Common myeloid progenitor, CD34-positive (primary cell): Measurements from ENCODE around the gene ADAM12.

Experiments
- CTCF ChIA-PET: fragments of 350-600 bp; sonication (Branson Sonifier 250); formaldehyde crosslinking; loops from one replicate; lab custom pipeline; 2021; ENCODE audit warnings: antibody characterized with exemption; lab: Charles Lee
- POLR2A ChIA-PET: fragments of 350-600 bp; sonication (Branson Sonifier 250); formaldehyde crosslinking; loops from one replicate; lab custom pipeline; 2021; ENCODE audit warnings: antibody characterized with exemption; lab: Charles Lee
- DNase-seq, 3 donors: peaks; one replicate each; pipeline versions ENCODE4 v3.0.0 to v3.0.0-alpha.2; 2013
- H3K27ac ChIP-seq, 2 experiments: 1 replicate in 1 of 2; 2 replicates in 1 of 2; pipeline ENCODE4 v1.7.0; 2013; ENCODE audit warnings: inconsistent platforms in 2 of 2, low read length in 2 of 2, mild to moderate bottlenecking in 2 of 2, low read depth in 1 of 2, moderate library complexity in 1 of 2; ENCODE audit not compliant: severe bottlenecking in 2 of 2, insufficient read depth in 1 of 2, poor library complexity in 1 of 2
- H3K27me3 ChIP-seq, 5 experiments: replicated peaks in 2 of 5; 1 replicate in 3 of 5; 2 replicates in 2 of 5; pipeline versions ENCODE4 v1.6.1 to v1.7.0; 2013; ENCODE audit warnings: low read length in 4 of 5, mild to moderate bottlenecking in 2 of 5, moderate library complexity in 2 of 5, inconsistent platforms in 1 of 5; ENCODE audit not compliant: insufficient read depth in 5 of 5, control insufficient read depth in 4 of 5
- H3K36me3 ChIP-seq, 4 experiments: 1 replicate in 2 of 4; 2 replicates in 2 of 4; pipeline versions ENCODE4 v1.6.1 to v1.7.0; 2013; ENCODE audit warnings: low read length in 3 of 4, control low read depth in 1 of 4, mild to moderate bottlenecking in 1 of 4; ENCODE audit not compliant: control insufficient read depth in 4 of 4, insufficient read depth in 4 of 4
- H3K4me1 ChIP-seq, 4 experiments: 1 replicate in 3 of 4; 2 replicates in 1 of 4; pipeline versions ENCODE4 v1.6.1 to v1.7.1; 2013; ENCODE audit warnings: low read length in 3 of 4, mild to moderate bottlenecking in 3 of 4, control low read depth in 1 of 4, inconsistent platforms in 1 of 4, moderate library complexity in 1 of 4; ENCODE audit not compliant: control insufficient read depth in 4 of 4, insufficient read depth in 4 of 4; ENCODE audit errors: control extremely low read depth in 1 of 4
- H3K4me3 ChIP-seq, 7 experiments: 1 replicate in 4 of 7; 2 replicates in 3 of 7; pipeline versions ENCODE4 v1.5.1 to v1.7.0; 2013; ENCODE audit warnings: mild to moderate bottlenecking in 7 of 7, low read length in 6 of 7, moderate library complexity in 6 of 7, inconsistent platforms in 2 of 7, low read depth in 2 of 7, control low read depth in 1 of 7; ENCODE audit not compliant: insufficient read depth in 4 of 7, control insufficient read depth in 1 of 7; ENCODE audit errors: extremely low read depth in 1 of 7
- H3K9me3 ChIP-seq, 5 experiments: 1 replicate in 4 of 5; 2 replicates in 1 of 5; pipeline versions ENCODE4 v1.6.1 to v1.7.1; 2013; ENCODE audit warnings: low read length in 4 of 5, mild to moderate bottlenecking in 2 of 5, inconsistent platforms in 1 of 5, low read depth in 1 of 5, moderate library complexity in 1 of 5; ENCODE audit not compliant: control insufficient read depth in 4 of 5, insufficient read depth in 2 of 5; ENCODE audit errors: control extremely low read depth in 1 of 5
- WGBS: methylation state at CpG from one replicate; pipeline ENCODE4 v1.1.5; 2013; ENCODE audit not compliant: insufficient coverage; 5-methylcytosine and 5-hydroxymethylcytosine counted together

The ADAM12 gene

DNA sequence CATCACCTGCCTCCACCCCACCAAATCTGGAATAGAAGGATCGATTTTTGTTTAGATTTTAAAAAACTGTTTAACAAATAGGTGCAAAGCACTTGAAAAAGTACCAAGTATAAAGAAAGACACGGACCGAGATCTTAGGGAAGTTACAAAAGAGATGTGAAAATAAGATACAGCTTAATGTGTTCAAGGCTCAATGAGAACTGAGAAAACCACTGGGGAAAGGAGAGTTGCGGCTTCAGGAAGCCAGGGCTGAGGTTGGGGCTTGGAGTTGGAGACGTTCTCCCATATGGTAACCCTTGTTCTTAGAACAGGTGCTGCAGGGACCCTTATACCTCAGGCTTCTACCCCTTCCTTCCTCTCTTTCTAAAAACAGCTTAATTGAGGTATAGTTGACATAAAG, 351.8 kb downstream of the ADAM12 start:
- Histone ChIP-seq H3K4me1 (peaks cover 0 to 14% (median 8%) of the 10 kb centered on the region in 4 experiments), H3K4me3 (no peak overlapping the region), H3K27ac (no peak overlapping the region), H3K36me3 (no peaks in the 10 kb centered on the region), H3K9me3 (peaks cover 0 to 10% (median 3%) of the 10 kb centered on the region in 5 experiments), H3K27me3 (peaks cover 0 to 2% (median 0%) of the 10 kb centered on the region in 5 experiments)
- CTCF ChIA-PET: interaction anchor here (1.4 to 2.3 kb wide), 2 partner anchors 10 to 54 kb away, joined by 3 to 5 read pairs; no protein-coding TSS in a partner anchor
- 0% methylated on average over 2 of the region's 5 CpGs for WGBS
- POLR2A ChIA-PET: no interaction called here
- DNase-seq: peak in 2 of 3 donors; percentile 24 to 33

DNA sequence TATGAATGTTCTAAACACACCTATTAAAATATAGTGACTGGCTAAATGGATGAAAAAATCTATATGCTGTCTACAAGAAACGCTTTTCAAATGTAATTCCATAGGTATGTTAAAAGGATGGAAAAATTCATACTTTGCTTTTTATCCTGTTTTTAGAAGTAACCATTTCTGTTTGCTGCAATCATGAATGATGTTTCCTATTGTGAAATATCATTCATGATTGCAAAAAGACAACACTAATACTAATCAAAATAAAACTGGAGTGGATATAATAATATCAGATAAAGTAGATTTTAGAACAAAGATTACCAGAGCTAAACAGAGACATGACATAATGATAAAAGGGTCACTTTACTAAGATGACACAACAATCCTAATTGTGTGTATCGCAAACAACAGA, 353.7 kb downstream of the ADAM12 start:
- Histone ChIP-seq H3K36me3 (no peaks in the 10 kb centered on the region), H3K9me3 (peaks cover 0 to 10% (median 3%) of the 10 kb centered on the region in 5 experiments), H3K4me1 (peaks cover 0 to 7% (median 1%) of the 10 kb centered on the region in 4 experiments), H3K27ac (no peak overlapping the region), H3K4me3 (no peak overlapping the region), H3K27me3 (peaks cover 0 to 2% (median 0%) of the 10 kb centered on the region in 5 experiments)
- 100% methylated on average over 1 of the region's 2 CpGs for WGBS
- CTCF ChIA-PET: no interaction called here
- DNase-seq: no peak
- POLR2A ChIA-PET: no interaction called here

DNA sequence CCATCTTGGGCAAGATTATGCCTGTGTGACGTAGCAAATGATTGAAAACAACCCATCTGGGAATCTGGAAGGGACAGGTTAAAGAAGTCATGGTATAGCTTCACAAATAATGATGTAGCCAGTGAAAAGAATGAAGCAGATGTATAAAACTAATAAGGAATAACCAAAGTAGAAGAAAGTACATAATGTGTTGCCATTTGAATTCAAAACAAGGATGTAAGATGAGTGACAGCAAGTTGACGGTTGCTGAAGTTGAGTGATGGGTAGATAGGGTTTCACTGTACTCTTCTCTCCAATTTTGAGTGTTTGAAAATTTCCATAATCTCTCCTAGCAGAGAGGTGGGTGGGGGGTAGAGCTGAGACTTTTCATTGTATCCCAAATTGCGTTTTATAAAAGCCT, 358.3 kb downstream of the ADAM12 start:
- Histone ChIP-seq H3K36me3 (no peaks in the 10 kb centered on the region), H3K27me3 (peaks cover 0 to 2% (median 0%) of the 10 kb centered on the region in 5 experiments), H3K4me1 (no peaks in the 10 kb centered on the region), H3K9me3 (peaks cover 0 to 20% (median 11%) of the 10 kb centered on the region in 5 experiments), H3K27ac (no peak overlapping the region), H3K4me3 (no peak overlapping the region)
- 100% methylated on average over 3 of the region's 3 CpGs for WGBS
- POLR2A ChIA-PET: no interaction called here
- CTCF ChIA-PET: interaction anchor here (1.2 to 1.9 kb wide), 2 partner anchors 11 to 13 kb away, joined by 3 to 5 read pairs; no protein-coding TSS in a partner anchor
- DNase-seq: no peak

DNA sequence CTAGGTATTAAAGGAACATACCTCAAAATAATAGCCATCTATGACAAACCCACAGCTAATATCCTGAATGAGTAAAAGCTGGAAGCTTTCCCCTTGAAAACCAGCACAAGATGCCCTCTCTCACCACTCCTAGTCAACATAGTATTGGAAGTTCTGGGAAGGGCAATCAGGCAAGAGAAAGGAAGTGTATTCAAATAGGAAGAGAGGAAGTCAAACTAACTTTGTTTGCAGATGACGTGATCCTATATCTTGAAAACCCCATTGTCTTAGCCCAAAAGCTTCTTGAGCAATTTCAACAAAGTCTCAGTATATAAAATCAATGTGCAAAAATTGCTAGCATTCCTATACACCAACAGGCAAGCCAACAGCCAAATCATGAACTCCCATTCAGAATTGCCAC, 360.6 kb downstream of the ADAM12 start:
- peaks cover 0 to 11% (median 5%) of the 10 kb centered on the region in 5 experiments for H3K9me3 ChIP-seq
- POLR2A ChIA-PET: no interaction called here
- no peaks in the 10 kb centered on the region for H3K27me3 ChIP-seq
- no peak overlapping the region for H3K27ac ChIP-seq
- no CpG with 5 or more reads among the region's 1 CpG for WGBS
- no peak overlapping the region for H3K4me3 ChIP-seq
- H3K4me1 ChIP-seq: no peaks in the 10 kb centered on the region
- CTCF ChIA-PET: interaction anchor here (1.4 kb wide), 1 partner anchor 9 kb away, joined by 5 read pairs; no protein-coding TSS in a partner anchor
- no peak for DNase-seq
- no peaks in the 10 kb centered on the region for H3K36me3 ChIP-seq

DNA sequence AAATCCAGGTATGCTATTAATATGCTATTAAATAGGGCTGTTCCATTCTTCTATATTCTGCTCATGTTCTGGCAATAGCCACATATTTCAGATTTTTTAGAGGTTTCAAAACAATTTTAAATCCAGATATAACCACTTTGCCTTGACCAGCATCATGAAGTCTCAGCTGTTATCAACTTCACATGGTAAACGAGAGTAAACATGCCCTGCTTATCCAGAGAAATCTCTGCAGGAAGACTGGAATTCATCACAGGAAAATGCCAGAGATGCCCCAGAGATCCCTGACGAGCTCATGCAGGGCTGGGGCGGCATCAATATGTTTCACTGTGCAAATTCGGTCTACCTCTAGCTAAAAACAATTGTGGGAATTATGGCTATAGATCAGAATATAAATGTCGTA, 365.4 kb downstream of the ADAM12 start:
- Histone ChIP-seq H3K9me3 (peaks cover 0 to 6% (median 1%) of the 10 kb centered on the region in 5 experiments), H3K27ac (no peak overlapping the region), H3K4me1 (no peaks in the 10 kb centered on the region), H3K4me3 (no peak overlapping the region), H3K27me3 (no peaks in the 10 kb centered on the region), H3K36me3 (no peaks in the 10 kb centered on the region)
- CTCF ChIA-PET: interaction anchor here (1.6 kb wide), 1 partner anchor 13 kb away, joined by 3 read pairs; no protein-coding TSS in a partner anchor
- POLR2A ChIA-PET: no interaction called here
- no peak for DNase-seq
- WGBS: 96% methylated on average over 5 of the region's 5 CpGs

DNA sequence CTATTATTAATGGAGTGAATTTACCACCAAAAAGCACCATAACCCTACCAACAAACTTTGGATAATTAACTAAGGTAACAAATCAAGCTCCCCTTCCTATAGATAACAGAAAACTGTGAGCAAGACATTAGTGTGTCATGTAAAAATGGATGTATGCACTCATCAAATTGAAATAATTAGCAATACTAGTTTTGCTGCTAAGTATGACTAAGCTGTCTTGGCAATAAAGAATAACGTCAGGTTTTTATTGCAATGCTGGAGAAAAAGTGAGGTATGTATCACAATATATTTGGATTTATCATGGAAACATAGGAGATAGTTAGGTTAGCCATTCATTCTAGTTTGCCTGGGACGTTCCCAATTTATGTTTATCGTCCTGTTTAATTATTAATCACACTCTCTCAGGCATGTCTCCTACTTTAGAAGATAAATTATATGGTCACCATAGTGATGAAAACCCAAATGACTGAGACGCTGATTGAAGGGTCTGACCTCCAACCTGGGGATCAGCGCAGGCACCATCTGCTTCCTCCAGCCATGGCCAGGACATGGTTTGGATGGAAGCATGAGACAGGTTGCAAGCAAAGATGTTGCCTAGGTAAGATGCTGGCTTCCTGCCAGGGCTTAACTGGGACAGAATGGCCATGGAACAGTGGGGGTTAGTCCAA, 366.3 kb downstream of the ADAM12 start:
- CTCF ChIA-PET: no interaction called here
- Histone ChIP-seq H3K4me1 (no peaks in the 10 kb centered on the region), H3K4me3 (no peak overlapping the region), H3K27me3 (no peaks in the 10 kb centered on the region), H3K9me3 (peaks cover 0 to 6% (median under 1%) of the 10 kb centered on the region in 5 experiments), H3K36me3 (no peaks in the 10 kb centered on the region), H3K27ac (no peak overlapping the region)
- 93% methylated on average over 2 of the region's 5 CpGs for WGBS
- POLR2A ChIA-PET: no interaction called here
- DNase-seq: no peak

DNA sequence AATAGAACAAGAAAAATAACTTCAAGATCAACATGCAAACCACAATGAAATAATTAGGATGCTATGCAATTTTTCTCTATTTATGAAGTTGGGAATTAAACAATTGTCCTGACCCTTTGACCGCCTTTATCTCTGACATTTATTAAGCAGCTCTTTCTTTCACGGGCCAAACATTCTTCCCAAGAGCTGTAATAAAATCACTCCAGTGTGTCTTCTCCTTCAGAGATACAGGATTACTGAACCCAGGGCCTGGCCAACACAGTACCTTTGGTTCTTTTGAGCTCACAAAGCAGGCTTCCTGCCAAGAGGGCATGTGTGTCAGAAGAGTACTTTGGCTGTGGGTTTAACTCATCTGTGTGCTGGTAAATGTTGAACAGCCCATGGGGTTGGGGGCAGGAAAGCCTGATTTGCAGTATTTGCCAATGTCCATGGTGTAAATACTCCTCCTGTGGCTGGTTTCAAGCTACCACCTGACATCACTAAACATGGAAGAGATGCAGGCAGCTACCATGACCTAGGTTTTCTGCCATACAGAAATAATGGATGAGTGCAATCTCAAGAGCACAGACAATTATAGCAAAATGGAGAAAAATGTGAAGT, 370.2 kb downstream of the ADAM12 start:
- POLR2A ChIA-PET: no interaction called here

More for the DNA sequence above, 370.2 kb downstream of the ADAM12 start:
- no peak overlapping the region for H3K4me3 ChIP-seq
- H3K9me3 ChIP-seq: peaks cover 0 to 3% (median 0%) of the 10 kb centered on the region in 5 experiments
- H3K4me1 ChIP-seq: peaks cover 0 to 3% (median 0%) of the 10 kb centered on the region in 4 experiments
- no peaks in the 10 kb centered on the region for H3K27me3 ChIP-seq
- H3K27ac ChIP-seq: no peak overlapping the region
- no peak for DNase-seq
- CTCF ChIA-PET: no interaction called here
- no peaks in the 10 kb centered on the region for H3K36me3 ChIP-seq
- WGBS: 100% methylated on average over 2 of the region's 2 CpGs
